ENCODE measurements around the gene NPC1L1. TPM values are rescaled to one million over a fixed set of nuclear protein-coding genes. Genes with fewer than 3 reads are reported as not detected.

The NPC1L1 gene
- total RNA-seq, 1 experiment from 2014 or later = 0.15 TPM

GRCh38 chr7:44573464-44574286 is 32.5 kb upstream of the NPC1L1 start, which contains the start of gene DDX56:
Gene DDX56 (minus strand): TSS chr7:44573908. CDS start chr7:44573895, 13 bp downstream.
- Histone ChIP-seq H3K9me3 (ENCODE audit: control insufficient read depth in 1 of 2, insufficient read depth in 1 of 2, low read depth in 1 of 2, low read length in 2 of 2) (no peaks in the 10 kb centered on the region), H3K27ac (ENCODE audit: low read depth, low read length) (peak within 1 kb of the TSS; percentile 81), H3K36me3 (ENCODE audit: control insufficient read depth in 1 of 2, insufficient read depth in 2 of 2, low read length in 2 of 2) (peaks cover 43 to 48% of the 10 kb centered on the region in 2 experiments), H3K9ac (ENCODE audit: low read length) (peak within 1 kb of the TSS; percentile 86), H3K4me3 (replicated peaks in 1 of 2; ENCODE audit: low read depth in 1 of 2, low read length in 2 of 2) (peak within 1 kb of the TSS; percentile 83 to 88), H3K4me2 (ENCODE audit: low read length) (peak within 1 kb of the TSS; percentile 84), H3K27me3 (ENCODE audit: insufficient read depth, low read length) (no peaks in the 10 kb centered on the region), H4K20me1 (ENCODE audit: insufficient read depth) (no peaks in the 10 kb centered on the region; the same call in 1 of the 2 replicates), H3K4me1 (ENCODE audit: control insufficient read depth in 1 of 2, insufficient read depth in 2 of 2, low read length in 2 of 2) (peaks cover 11 to 20% of the 10 kb centered on the region in 2 experiments; a peak in 3 of 4 replicates), H2AFZ (ENCODE audit: low read depth, low read length, poor library complexity, severe bottlenecking) (no peak within 1 kb of the TSS), H3K79me2 (ENCODE audit: insufficient read depth, low read length) (peaks cover 79% of the 10 kb centered on the region), H3K9me2 (ENCODE audit: insufficient read depth) (no peaks in the 10 kb centered on the region)
- BruUV-seq (replicated peaks) = no TSS peak
- peak; percentile 95 for ATAC-seq
- ChIA-PET CTCF (interaction anchor here (0.6 to 1.0 kb wide), 5 partner anchors 8 to 275 kb away, joined by 3 to 15 read pairs (median 3); partner anchors contain the start of gene H2AZ2), POLR2A (interaction anchor here (0.8 to 1.7 kb wide), 3 partner anchors 8 to 308 kb away, joined by 3 to 14 read pairs (median 3); partner anchors contain the start of gene TMED4), RAD21 (ENCODE audit: low non-redundant PET in 1 of 2, low total read pairs in 2 of 2, uncharacterized antibody in 2 of 2, unreplicated experiment in 2 of 2) (interaction anchor here in 1 of 2 experiments (0.6 kb wide), 1 partner anchor 67 kb away, joined by 4 read pairs; no protein-coding TSS in a partner anchor)
- intact Hi-C loops (cut with micrococcal nuclease) = no loop called here
- DNase-seq (ENCODE audit: low read depth, low spot score) = peak; percentile 86
- TF ChIP-seq CEBPB (IDR thresholded peaks at IDR 0.05; ENCODE audit: low read depth) (no peak), RAD21 (IDR thresholded peaks at IDR 0.05; ENCODE audit: low read depth) (no peak), EZH2 (IDR thresholded peaks at IDR 0.05) (no peak), MAX (IDR thresholded peaks at IDR 0.05) (no peak), SP1 (IDR thresholded peaks at IDR 0.05; ENCODE audit: low read depth) (no peak), ATF3 (IDR thresholded peaks at IDR 0.05) (no peak), FOSL1 (IDR thresholded peaks at IDR 0.05; ENCODE audit: low read depth) (no peak), POLR2A (IDR thresholded peaks at IDR 0.05; ENCODE audit: borderline replicate concordance, extremely low read depth, insufficient read depth, insufficient read length) (peak; percentile 85), YY1 (IDR thresholded peaks at IDR 0.05; ENCODE audit: extremely low read depth, insufficient replicate concordance, low read depth, low read length) (peak; percentile 83), CBX3 (IDR thresholded peaks at IDR 0.05; ENCODE audit: low read depth) (no peak), ELF1 (IDR thresholded peaks at IDR 0.05; ENCODE audit: borderline replicate concordance, low read depth) (no peak), POLR2AphosphoS5 (IDR thresholded peaks at IDR 0.05; ENCODE audit: low read depth, low read length) (peak; percentile 98), ZFX (IDR thresholded peaks at IDR 0.05) (peak; percentile 79; the same call in 1 of the 2 replicates), JUND (IDR thresholded peaks at IDR 0.05) (no peak), ZNF274 (IDR thresholded peaks at IDR 0.05; ENCODE audit: low read depth, low read length) (no peak), EGR1 (IDR thresholded peaks at IDR 0.05; ENCODE audit: low read depth) (no peak), SRF (IDR thresholded peaks at IDR 0.05; ENCODE audit: low read depth) (no peak), ZBTB33 (IDR thresholded peaks at IDR 0.05; ENCODE audit: extremely low read depth, insufficient replicate concordance, low read length) (peak; percentile 85), EZH2phosphoT487 (IDR thresholded peaks at IDR 0.05; ENCODE audit: borderline replicate concordance) (no peak)
- TF ChIP-seq, protein P1, sequence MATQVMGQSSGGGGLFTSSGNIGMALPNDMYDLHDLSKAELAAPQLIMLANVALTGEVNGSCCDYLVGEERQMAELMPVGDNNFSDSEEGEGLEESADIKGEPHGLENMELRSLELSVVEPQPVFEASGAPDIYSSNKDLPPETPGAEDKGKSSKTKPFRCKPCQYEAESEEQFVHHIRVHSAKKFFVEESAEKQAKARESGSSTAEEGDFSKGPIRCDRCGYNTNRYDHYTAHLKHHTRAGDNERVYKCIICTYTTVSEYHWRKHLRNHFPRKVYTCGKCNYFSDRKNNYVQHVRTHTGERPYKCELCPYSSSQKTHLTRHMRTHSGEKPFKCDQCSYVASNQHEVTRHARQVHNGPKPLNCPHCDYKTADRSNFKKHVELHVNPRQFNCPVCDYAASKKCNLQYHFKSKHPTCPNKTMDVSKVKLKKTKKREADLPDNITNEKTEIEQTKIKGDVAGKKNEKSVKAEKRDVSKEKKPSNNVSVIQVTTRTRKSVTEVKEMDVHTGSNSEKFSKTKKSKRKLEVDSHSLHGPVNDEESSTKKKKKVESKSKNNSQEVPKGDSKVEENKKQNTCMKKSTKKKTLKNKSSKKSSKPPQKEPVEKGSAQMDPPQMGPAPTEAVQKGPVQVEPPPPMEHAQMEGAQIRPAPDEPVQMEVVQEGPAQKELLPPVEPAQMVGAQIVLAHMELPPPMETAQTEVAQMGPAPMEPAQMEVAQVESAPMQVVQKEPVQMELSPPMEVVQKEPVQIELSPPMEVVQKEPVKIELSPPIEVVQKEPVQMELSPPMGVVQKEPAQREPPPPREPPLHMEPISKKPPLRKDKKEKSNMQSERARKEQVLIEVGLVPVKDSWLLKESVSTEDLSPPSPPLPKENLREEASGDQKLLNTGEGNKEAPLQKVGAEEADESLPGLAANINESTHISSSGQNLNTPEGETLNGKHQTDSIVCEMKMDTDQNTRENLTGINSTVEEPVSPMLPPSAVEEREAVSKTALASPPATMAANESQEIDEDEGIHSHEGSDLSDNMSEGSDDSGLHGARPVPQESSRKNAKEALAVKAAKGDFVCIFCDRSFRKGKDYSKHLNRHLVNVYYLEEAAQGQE (IDR thresholded peaks at IDR 0.05; ENCODE audit: low read depth) = no peak

Data from HCT116 (cell line).